Stimulated activated CD4-positive, alpha-beta T cell treated with anti-CD3 and anti-CD28 coated beads, Interleukin-15, amount 100 ng/mL, for 1 hour (primary cell): ENCODE data around the gene MAGI2.
"Not testable (repeated sequence)": the region's sequence is repeated elsewhere in the genome, so short reads cannot be mapped to it uniquely, and the experiment has no call there.

ENCODE experiments used
- DNase-seq, 2 donors: peaks; one replicate each; pipeline ENCODE4 v3.0.0-alpha.2; 2020; ENCODE audit warnings: low read depth in 1 of 2, low spot score in 1 of 2

The MAGI2 gene

GRCh38 chr7:78018641-78019446 lies 1434.6 kb downstream of the MAGI2 start:
- no peak for DNase-seq

GRCh38 chr7:78017591-78018100 lies 1435.8 kb downstream of the MAGI2 start:
- no peak for DNase-seq

- no peak for DNase-seq
These were observed 1437.8 kb downstream of the MAGI2 start for GRCh38 chr7:78015574-78016260.

- DNase-seq, result no peak
These were observed 1439.1 kb downstream of the MAGI2 start for GRCh38 chr7:78014401-78014800.

GRCh38 chr7:78013386-78013785 lies 1440.1 kb downstream of the MAGI2 start:
- no peak for DNase-seq

- no peak for DNase-seq
These were observed 1441.8 kb downstream of the MAGI2 start for GRCh38 chr7:78011642-78012041.

- no peak for DNase-seq
These were observed 1446.2 kb downstream of the MAGI2 start for GRCh38 chr7:78007231-78007630.

- no peak for DNase-seq
These were observed 1447.3 kb downstream of the MAGI2 start for GRCh38 chr7:78006063-78006755.

GRCh38 chr7:78002715-78003114 lies 1450.8 kb downstream of the MAGI2 start:
- DNase-seq, result no peak

- DNase-seq, result no peak
These were observed 1451.4 kb downstream of the MAGI2 start for GRCh38 chr7:78002021-78002420.

GRCh38 chr7:77999168-77999567 lies 1454.3 kb downstream of the MAGI2 start:
- DNase-seq, result not testable (repeated sequence)

- no peak for DNase-seq
These were observed 1457.8 kb downstream of the MAGI2 start for GRCh38 chr7:77995717-77996116.

GRCh38 chr7:77993838-77994237 lies 1459.6 kb downstream of the MAGI2 start:
- DNase-seq, result no peak

GRCh38 chr7:77991656-77992055 lies 1461.8 kb downstream of the MAGI2 start:
- no peak for DNase-seq

GRCh38 chr7:77989981-77990566 lies 1463.4 kb downstream of the MAGI2 start:
- no peak for DNase-seq

GRCh38 chr7:77985974-77986339 lies 1467.5 kb downstream of the MAGI2 start:
- no peak for DNase-seq

- no peak for DNase-seq
These were observed 1468.1 kb downstream of the MAGI2 start for GRCh38 chr7:77985232-77985973.

- DNase-seq, result no peak
These were observed 1469.5 kb downstream of the MAGI2 start for GRCh38 chr7:77983973-77984372.

- no peak for DNase-seq
These were observed 1470.4 kb downstream of the MAGI2 start for GRCh38 chr7:77982926-77983550.

- no peak for DNase-seq
These were observed 1473.3 kb downstream of the MAGI2 start for GRCh38 chr7:77980087-77980713.
